ENCODE data around the gene CACNG7. TPM values are rescaled to one million over a fixed set of nuclear protein-coding genes. Genes with fewer than 3 reads are reported as not detected.

The CACNG7 gene
- total RNA-seq, 1 experiment from 2014 or later: not detected

- ChIA-PET CTCF (interaction anchor here (1.1 to 1.2 kb wide), 2 partner anchors 14 to 105 kb away, joined by 3 to 5 read pairs; no protein-coding TSS in a partner anchor), RAD21 (ENCODE audit: low non-redundant PET in 1 of 2, low total read pairs in 2 of 2, uncharacterized antibody in 2 of 2, unreplicated experiment in 2 of 2) (no interaction called here), POLR2A (no interaction called here)
- ATAC-seq: no peak
- Histone ChIP-seq H3K9me3 (ENCODE audit: control insufficient read depth in 1 of 2, insufficient read depth in 1 of 2, low read depth in 1 of 2, low read length in 2 of 2) (no peaks in the 10 kb centered on the region), H4K20me1 (ENCODE audit: insufficient read depth) (no peaks in the 10 kb centered on the region), H3K4me3 (replicated peaks in 1 of 2; ENCODE audit: low read depth in 1 of 2, low read length in 2 of 2) (no peak overlapping the region), H3K27me3 (ENCODE audit: insufficient read depth, low read length) (no peaks in the 10 kb centered on the region), H3K4me1 (ENCODE audit: control insufficient read depth in 1 of 2, insufficient read depth in 2 of 2, low read length in 2 of 2) (peaks cover 9 to 24% of the 10 kb centered on the region in 2 experiments; a peak in 3 of 4 replicates), H3K9ac (ENCODE audit: low read length) (no peak overlapping the region), H2AFZ (ENCODE audit: low read depth, low read length, poor library complexity, severe bottlenecking) (no peak overlapping the region), H3K27ac (ENCODE audit: low read depth, low read length) (no peak overlapping the region), H3K4me2 (ENCODE audit: low read length) (peak overlapping the region; percentile 60; the same call in 1 of the 2 replicates), H3K9me2 (ENCODE audit: insufficient read depth) (no peaks in the 10 kb centered on the region), H3K79me2 (ENCODE audit: insufficient read depth, low read length) (no peaks in the 10 kb centered on the region), H3K36me3 (ENCODE audit: control insufficient read depth in 1 of 2, insufficient read depth in 2 of 2, low read length in 2 of 2) (no peaks in the 10 kb centered on the region)
- no peak for DNase-seq (ENCODE audit: low read depth, low spot score)
- TF ChIP-seq EGR1 (IDR thresholded peaks at IDR 0.05; ENCODE audit: low read depth) (no peak), EZH2phosphoT487 (IDR thresholded peaks at IDR 0.05; ENCODE audit: borderline replicate concordance) (no peak), CBX3 (IDR thresholded peaks at IDR 0.05; ENCODE audit: low read depth) (no peak), RAD21 (IDR thresholded peaks at IDR 0.05; ENCODE audit: low read depth) (no peak), POLR2A (IDR thresholded peaks at IDR 0.05; ENCODE audit: borderline replicate concordance, extremely low read depth, insufficient read depth, insufficient read length) (no peak), EZH2 (IDR thresholded peaks at IDR 0.05) (no peak), POLR2AphosphoS5 (IDR thresholded peaks at IDR 0.05; ENCODE audit: low read depth, low read length) (no peak), TCF7L2 (IDR thresholded peaks at IDR 0.05; ENCODE audit: borderline replicate concordance, extremely low read depth, insufficient read depth, insufficient read length) (no peak), ZBTB33 (IDR thresholded peaks at IDR 0.05; ENCODE audit: extremely low read depth, insufficient replicate concordance, low read length) (no peak)
- intact Hi-C loops (cut with micrococcal nuclease): loop anchor here (5.0 kb wide), 1 partner anchor 84 kb away; no protein-coding TSS in a partner anchor
- BruUV-seq (replicated peaks): no TSS peak
These were observed 10.9 kb upstream of the CACNG7 start for GRCh38 chr19:53898166-53898565.

Data from HCT116 (cell line).